Posterior cingulate gyrus (tissue), 11 donors: ENCODE results near the gene TCEA3.
"Not testable (repeated sequence)": the region's sequence is repeated elsewhere in the genome, so short reads cannot be mapped to it uniquely, and the experiment has no call there.

ENCODE experiments used
- DNase-seq, 10 donors: peaks; one replicate each; pipeline versions ENCODE4 v3.0.0 to v3.0.0-alpha.2; 2020 to 2021; ENCODE audit warnings: mixed read lengths in 3 of 10
- intact Hi-C: fragments of 100-400 bp; cut with DNase I; formaldehyde crosslinking; loops from one replicate; pipeline ENCODE4 v1.15.1; 2023

The TCEA3 gene

GRCh38 chr1:23395849-23396248 is 28.7 kb downstream of the TCEA3 start:
- intact Hi-C loops, result no loop called here
- DNase-seq, result peak in 2 of 10 donors; percentile 5 to 11

GRCh38 chr1:23395154-23395724 is 29.3 kb downstream of the TCEA3 start:
- peak in 2 of 10 donors; percentile 9 to 79 for DNase-seq
- intact Hi-C loops, result no loop called here

- DNase-seq, result peak in 9 of 10 donors; percentile 12 to 92 (median 62)
- intact Hi-C loops, result no loop called here
Measured at GRCh38 chr1:23394684-23395083, 29.9 kb downstream of the TCEA3 start.

GRCh38 chr1:23394181-23394580 is 30.4 kb downstream of the TCEA3 start:
- intact Hi-C loops, result no loop called here
- peak in 1 of 10 donors; percentile 9 for DNase-seq

GRCh38 chr1:23393706-23394105 is 30.8 kb downstream of the TCEA3 start:
- DNase-seq, result peak in 1 of 10 donors; percentile 83
- intact Hi-C loops, result no loop called here

GRCh38 chr1:23392125-23392855 is 32.3 kb downstream of the TCEA3 start:
- intact Hi-C loops, result no loop called here
- peak in 1 of 10 donors; percentile 2 for DNase-seq

- intact Hi-C loops, result no loop called here
- DNase-seq, result peak in 2 of 10 donors; percentile 37 to 57
Measured at GRCh38 chr1:23389837-23390321, 34.7 kb downstream of the TCEA3 start.

GRCh38 chr1:23387494-23387893 is 37.1 kb downstream of the TCEA3 start:
- intact Hi-C loops, result no loop called here
- peak in 1 of 10 donors; percentile 55 for DNase-seq

- DNase-seq, result no peak
Measured at GRCh38 chr1:23385119-23385621, 39.4 kb downstream of the TCEA3 start.

GRCh38 chr1:23384312-23385058 is 40.1 kb downstream of the TCEA3 start:
- no peak for DNase-seq
- intact Hi-C loops, result no loop called here

More at GRCh38 chr1:23385119-23385621, 39.4 kb downstream of the TCEA3 start:
- intact Hi-C loops, result no loop called here

- intact Hi-C loops, result no loop called here
- DNase-seq, result peak in 1 of 10 donors; percentile 40
Measured at GRCh38 chr1:23383577-23384311, 40.8 kb downstream of the TCEA3 start.

- peak in 1 of 10 donors; percentile 1 for DNase-seq
- intact Hi-C loops, result no loop called here
Measured at GRCh38 chr1:23381233-23381885, 43.2 kb downstream of the TCEA3 start.

- intact Hi-C loops, result no loop called here
- no peak for DNase-seq
Measured at GRCh38 chr1:23380719-23381118, 43.8 kb downstream of the TCEA3 start.

GRCh38 chr1:23380236-23380635 is 44.3 kb downstream of the TCEA3 start:
- DNase-seq, intact Hi-C loops: not testable (repeated sequence)

- peak in 2 of 10 donors; percentile 23 to 86 for DNase-seq
- intact Hi-C loops, result no loop called here
Measured at GRCh38 chr1:23376890-23377811, 47.4 kb downstream of the TCEA3 start.

- intact Hi-C loops, result not testable (repeated sequence)
- DNase-seq, result peak in 1 of 10 donors; percentile 45
Measured at GRCh38 chr1:23374079-23374735, 50.3 kb downstream of the TCEA3 start.

- intact Hi-C loops, result no loop called here
- peak in 5 of 10 donors; percentile 47 to 89 (median 70) for DNase-seq
Measured at GRCh38 chr1:23371987-23372880, 52.3 kb downstream of the TCEA3 start.
